ENCODE measurements around the gene NEK3.
A peak's percentile ranks its signal among the peaks of the same experiment; 100 is the strongest.

The NEK3 gene

DNA sequence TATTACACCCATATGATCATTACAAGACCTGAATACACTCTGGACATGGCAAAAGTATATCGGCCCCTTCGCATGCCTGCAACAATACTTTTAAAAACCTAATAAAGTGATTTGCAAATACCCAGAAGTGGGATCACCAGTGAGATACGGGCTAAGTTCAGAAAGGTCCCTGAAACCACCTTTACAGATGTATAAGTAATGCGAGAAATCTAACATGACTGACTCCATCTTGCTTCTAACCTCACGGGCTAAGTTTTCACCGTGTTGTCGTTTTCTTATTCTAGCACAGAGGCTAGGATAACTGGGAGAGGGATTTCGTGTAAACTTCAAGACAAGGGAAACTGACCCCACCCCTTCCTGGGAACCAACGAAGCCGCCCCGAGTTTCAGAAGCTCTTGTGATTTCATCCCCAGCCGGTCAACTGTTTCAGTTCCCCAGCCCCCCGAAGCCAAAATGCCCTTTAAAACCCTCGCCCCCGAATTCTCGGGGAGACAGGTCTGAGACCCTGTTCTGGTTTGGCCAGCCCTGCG lies 703 bp downstream of the NEK3 start:
- peak overlapping the region; percentile 74 for H3K4me3 ChIP-seq (ENCODE audit: low read depth, low read length)
- TF ChIP-seq, protein P1, sequence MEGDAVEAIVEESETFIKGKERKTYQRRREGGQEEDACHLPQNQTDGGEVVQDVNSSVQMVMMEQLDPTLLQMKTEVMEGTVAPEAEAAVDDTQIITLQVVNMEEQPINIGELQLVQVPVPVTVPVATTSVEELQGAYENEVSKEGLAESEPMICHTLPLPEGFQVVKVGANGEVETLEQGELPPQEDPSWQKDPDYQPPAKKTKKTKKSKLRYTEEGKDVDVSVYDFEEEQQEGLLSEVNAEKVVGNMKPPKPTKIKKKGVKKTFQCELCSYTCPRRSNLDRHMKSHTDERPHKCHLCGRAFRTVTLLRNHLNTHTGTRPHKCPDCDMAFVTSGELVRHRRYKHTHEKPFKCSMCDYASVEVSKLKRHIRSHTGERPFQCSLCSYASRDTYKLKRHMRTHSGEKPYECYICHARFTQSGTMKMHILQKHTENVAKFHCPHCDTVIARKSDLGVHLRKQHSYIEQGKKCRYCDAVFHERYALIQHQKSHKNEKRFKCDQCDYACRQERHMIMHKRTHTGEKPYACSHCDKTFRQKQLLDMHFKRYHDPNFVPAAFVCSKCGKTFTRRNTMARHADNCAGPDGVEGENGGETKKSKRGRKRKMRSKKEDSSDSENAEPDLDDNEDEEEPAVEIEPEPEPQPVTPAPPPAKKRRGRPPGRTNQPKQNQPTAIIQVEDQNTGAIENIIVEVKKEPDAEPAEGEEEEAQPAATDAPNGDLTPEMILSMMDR (IDR thresholded peaks at IDR 0.05; ENCODE audit: borderline replicate concordance, insufficient read depth, low read depth, low read length) = no peak

DNA sequence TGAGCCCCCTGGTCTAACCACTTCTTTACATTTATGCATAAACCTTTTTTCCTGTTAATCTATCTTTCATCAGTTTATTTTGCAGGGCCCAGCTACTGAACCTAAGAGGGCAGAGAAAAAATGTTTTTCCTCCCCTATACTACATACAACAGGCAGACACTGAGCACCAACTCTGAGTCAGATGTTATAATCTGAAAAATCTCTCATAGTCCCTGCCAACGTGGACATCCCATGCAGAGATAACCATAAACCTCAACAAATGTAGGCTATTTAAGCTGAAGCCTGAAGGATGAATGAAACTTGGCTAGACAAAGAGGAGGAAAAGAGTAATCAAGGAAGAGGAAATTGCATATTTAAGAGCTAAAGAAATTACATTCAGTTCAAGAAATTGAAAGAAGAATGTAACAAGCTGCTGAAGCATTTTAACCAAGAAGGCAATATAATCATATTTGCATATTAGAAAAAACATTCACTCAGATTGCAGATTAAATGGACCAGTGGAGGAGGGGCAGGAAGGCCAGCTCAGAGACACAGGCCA lies 2.6 kb downstream of the NEK3 start:
- no peak overlapping the region for H3K4me3 ChIP-seq (ENCODE audit: low read depth, low read length)
- TF ChIP-seq, protein P1 (IDR thresholded peaks at IDR 0.05; ENCODE audit: borderline replicate concordance, insufficient read depth, low read depth, low read length) = no peak

DNA sequence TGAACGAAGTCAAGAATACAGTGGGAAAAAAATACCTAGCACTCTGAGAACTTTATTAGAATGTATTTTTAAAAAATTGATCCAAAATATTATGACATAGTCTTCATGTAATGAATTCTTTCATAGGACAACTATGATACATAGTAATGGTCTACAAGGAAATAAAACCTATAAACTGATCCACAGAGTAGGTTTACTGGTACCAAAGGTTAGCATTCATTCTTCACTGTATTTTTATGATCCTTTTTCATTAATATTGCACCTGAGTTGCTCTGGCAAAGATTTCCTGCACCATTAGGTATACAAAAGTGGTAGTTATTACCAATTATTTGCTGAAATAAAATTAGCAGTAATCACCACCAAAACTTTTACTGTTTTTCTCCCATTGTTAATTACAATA lies 4.2 kb downstream of the NEK3 start:
- no peak overlapping the region for H3K4me3 ChIP-seq (ENCODE audit: low read depth, low read length)
- TF ChIP-seq, protein P1 (IDR thresholded peaks at IDR 0.05; ENCODE audit: borderline replicate concordance, insufficient read depth, low read depth, low read length) = no peak

DNA sequence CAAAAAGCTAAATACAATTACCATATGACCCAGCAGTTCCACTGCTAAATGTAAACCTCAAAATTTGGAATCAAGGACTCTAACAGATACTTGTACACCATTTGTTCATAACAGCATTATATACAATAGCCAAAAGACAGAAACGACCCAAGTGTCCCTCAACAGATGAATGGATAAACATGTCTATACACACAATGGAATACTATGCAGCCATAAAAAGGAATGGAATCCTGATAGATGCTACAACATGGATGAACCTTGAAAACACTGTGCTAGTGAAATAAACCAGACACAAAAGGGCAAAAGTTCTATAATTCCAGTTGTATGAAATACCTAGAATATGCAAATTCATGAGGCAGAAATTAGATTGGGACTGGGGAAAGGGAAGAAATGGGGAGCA lies 12.2 kb downstream of the NEK3 start:
- H3K4me3 ChIP-seq (ENCODE audit: low read depth, low read length) = no peak overlapping the region
- TF ChIP-seq, protein P1 (IDR thresholded peaks at IDR 0.05; ENCODE audit: borderline replicate concordance, insufficient read depth, low read depth, low read length) = no peak

DNA sequence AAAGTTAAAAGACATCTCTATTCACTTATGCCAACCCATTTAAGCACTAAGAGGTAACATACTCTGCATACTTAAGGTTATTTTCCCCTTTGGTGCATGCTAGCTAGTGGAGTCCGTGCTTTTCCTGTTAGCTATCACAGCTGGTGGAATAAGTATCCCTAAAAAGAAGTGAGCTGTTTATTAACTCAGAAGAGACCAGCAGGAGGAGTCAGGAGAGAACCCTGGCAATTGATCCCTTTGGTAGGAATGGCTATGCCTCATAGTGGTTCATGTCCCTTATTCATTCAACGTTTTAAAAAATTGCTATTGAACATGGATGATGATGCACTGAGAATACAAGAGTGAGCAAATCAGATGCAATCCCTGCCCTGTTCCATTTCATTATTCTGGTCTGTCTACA lies 18.1 kb downstream of the NEK3 start:
- H3K4me3 ChIP-seq (ENCODE audit: low read depth, low read length) = no peak overlapping the region
- TF ChIP-seq, protein P1 (IDR thresholded peaks at IDR 0.05; ENCODE audit: borderline replicate concordance, insufficient read depth, low read depth, low read length) = no peak

DNA sequence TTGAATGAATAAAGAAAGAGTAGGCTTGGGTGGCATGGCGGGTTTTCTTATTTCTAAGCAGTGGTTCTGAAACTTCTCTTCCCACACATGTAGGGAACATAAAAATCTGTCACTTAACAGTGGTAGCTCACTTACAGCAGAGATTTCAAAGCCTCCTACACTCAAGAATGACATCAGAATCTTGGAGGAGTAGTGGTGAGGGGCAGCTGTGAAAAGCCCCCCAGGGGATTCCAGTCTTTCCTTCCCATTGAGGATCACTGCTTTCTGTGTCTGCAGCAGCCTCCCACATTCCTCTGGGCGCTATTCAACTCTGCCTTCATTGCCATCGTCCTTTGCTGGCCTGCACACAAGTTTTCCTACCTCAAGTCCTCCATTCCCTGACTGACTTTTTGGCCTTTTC lies 21.9 kb downstream of the NEK3 start:
- no peak overlapping the region for H3K4me3 ChIP-seq (ENCODE audit: low read depth, low read length)
- TF ChIP-seq, protein P1 (IDR thresholded peaks at IDR 0.05; ENCODE audit: borderline replicate concordance, insufficient read depth, low read depth, low read length) = no peak

- TF ChIP-seq, protein P1 (IDR thresholded peaks at IDR 0.05; ENCODE audit: borderline replicate concordance, insufficient read depth, low read depth, low read length) = no peak
- H3K4me3 ChIP-seq (ENCODE audit: low read depth, low read length) = no peak overlapping the region
Measured at GRCh38 chr13:52136763-52137162, 22.6 kb downstream of the NEK3 start.

Measured in GM12875 (cell line).